GM04504 (cell line): ENCODE results near the gene PLXNA2.

Source experiments
- DNase-seq: peaks from one replicate; pipeline ENCODE4 v3.0.0-alpha.2; 2012; ENCODE audit warnings: low read depth

PLXNA2 gene

GRCh38 chr1:208177656-208178055, 66.5 kb downstream of the PLXNA2 start:
- no peak for DNase-seq

- DNase-seq: no peak
These were observed 67.5 kb downstream of the PLXNA2 start for GRCh38 chr1:208176649-208177048.

- DNase-seq: no peak
These were observed 68.7 kb downstream of the PLXNA2 start for GRCh38 chr1:208175508-208175895.

- peak; percentile 30 for DNase-seq
These were observed 69.3 kb downstream of the PLXNA2 start for GRCh38 chr1:208174731-208175507.

GRCh38 chr1:208174200-208174599, 70.0 kb downstream of the PLXNA2 start:
- no peak for DNase-seq

GRCh38 chr1:208173749-208174148, 70.4 kb downstream of the PLXNA2 start:
- DNase-seq: no peak

GRCh38 chr1:208172423-208173145, 71.6 kb downstream of the PLXNA2 start:
- DNase-seq: no peak

- no peak for DNase-seq
These were observed 72.4 kb downstream of the PLXNA2 start for GRCh38 chr1:208171616-208172422.

- no peak for DNase-seq
These were observed 73.9 kb downstream of the PLXNA2 start for GRCh38 chr1:208170252-208170651.

GRCh38 chr1:208169081-208169879, 74.9 kb downstream of the PLXNA2 start:
- no peak for DNase-seq

- no peak for DNase-seq
These were observed 76.8 kb downstream of the PLXNA2 start for GRCh38 chr1:208167261-208167869.

- DNase-seq: no peak
These were observed 77.6 kb downstream of the PLXNA2 start for GRCh38 chr1:208166340-208167138.

GRCh38 chr1:208165659-208166058, 78.5 kb downstream of the PLXNA2 start:
- peak; percentile 86 for DNase-seq

- no peak for DNase-seq
These were observed 79.6 kb downstream of the PLXNA2 start for GRCh38 chr1:208164609-208165008.

- no peak for DNase-seq
These were observed 80.6 kb downstream of the PLXNA2 start for GRCh38 chr1:208163539-208163938.

- DNase-seq: no peak
These were observed 81.3 kb downstream of the PLXNA2 start for GRCh38 chr1:208162903-208163302.

- DNase-seq: no peak
These were observed 82.4 kb downstream of the PLXNA2 start for GRCh38 chr1:208161656-208162375.

- DNase-seq: no peak
These were observed 83.2 kb downstream of the PLXNA2 start for GRCh38 chr1:208161005-208161404.

GRCh38 chr1:208160259-208160819, 83.8 kb downstream of the PLXNA2 start:
- no peak for DNase-seq
